Measurements from ENCODE around the gene S100A13. TPM values are rescaled to one million over a fixed set of nuclear protein-coding genes. Genes with fewer than 3 reads are reported as not detected.
A peak's percentile ranks its signal among the peaks of the same experiment; 100 is the strongest.

Gene S100A13
- total RNA-seq, 2 experiments from 2014 or later, result 6.2 to 7.0 TPM

DNA sequence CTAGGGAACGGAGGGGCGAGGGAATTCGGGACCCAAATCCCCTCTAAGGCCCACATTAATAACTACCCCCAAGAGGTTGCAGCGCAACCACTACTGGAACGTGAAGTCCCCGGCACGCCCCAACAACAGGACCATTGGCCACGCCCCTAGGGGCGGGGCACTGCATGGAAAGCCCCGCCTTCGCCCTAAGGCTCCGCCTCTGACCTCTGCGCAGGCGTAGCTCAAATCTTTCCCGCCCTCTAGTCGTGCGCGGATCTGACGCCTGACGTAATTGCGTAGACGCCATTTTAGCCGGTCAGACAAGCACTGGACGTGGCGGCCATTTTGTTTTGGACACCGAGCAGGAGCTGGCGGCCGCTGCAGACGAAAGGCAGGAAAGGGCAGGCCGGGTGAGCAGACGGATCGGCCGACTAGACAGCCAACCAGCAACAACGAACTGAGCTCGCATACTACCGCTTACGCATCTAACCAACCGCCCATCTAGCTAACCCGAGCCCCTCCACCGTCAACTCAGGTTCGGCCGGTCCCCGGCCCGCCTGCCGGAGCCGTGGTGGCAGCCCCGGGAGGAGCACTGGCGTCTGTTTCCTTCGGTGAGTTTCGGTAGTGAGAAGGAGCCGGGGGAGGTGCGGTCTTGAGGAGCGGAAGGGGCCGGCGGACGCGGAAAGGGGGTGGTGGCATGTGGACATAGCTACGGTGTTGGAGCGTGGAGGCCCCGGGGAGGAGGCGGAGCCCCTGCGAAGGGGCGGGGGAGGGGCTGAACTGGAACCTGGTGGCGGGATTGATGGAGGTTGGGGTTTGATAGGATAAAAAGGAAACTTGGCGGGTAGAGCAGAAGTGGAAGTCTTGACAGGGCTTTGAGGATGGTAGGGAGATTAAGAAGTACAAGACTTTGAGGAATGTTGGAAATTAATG is 6.7 kb upstream of the S100A13 start, which contains the start of gene CHTOP:
TSS of gene CHTOP (plus strand) at position 313 of the 912 bp plus-strand sequence. CDS start 2,523 bp downstream, outside the sequence.
- Mint-ChIP-seq H3K9me3 (ENCODE audit: insufficient read depth) (no peaks in the 10 kb centered on the region), H3K27ac (peak within 1 kb of the TSS; percentile 100), H3K36me3 (ENCODE audit: low read depth) (peaks cover 47% of the 10 kb centered on the region), H3K27me3 (ENCODE audit: low read depth) (no peaks in the 10 kb centered on the region), H3K4me1 (ENCODE audit: low read depth) (peaks cover 39% of the 10 kb centered on the region), H3K4me3 (peak within 1 kb of the TSS; percentile 99)
- POLR2A ChIA-PET, result interaction anchor here (0.6 to 3.8 kb wide), 35 partner anchors 9 to 356 kb away, joined by 3 to 33 read pairs (median 4); partner anchors contain the start of genes ILF2, INTS3, RPS27 and S100A14
- ATAC-seq, result peak; percentile 94
- peak; percentile 98 for DNase-seq
- CTCF ChIA-PET, result interaction anchor here (0.7 to 2.2 kb wide), 18 partner anchors 10 to 353 kb away, joined by 3 to 20 read pairs (median 4); partner anchors contain the start of genes DENND4B, ILF2, NPR1 and RAB13

DNA sequence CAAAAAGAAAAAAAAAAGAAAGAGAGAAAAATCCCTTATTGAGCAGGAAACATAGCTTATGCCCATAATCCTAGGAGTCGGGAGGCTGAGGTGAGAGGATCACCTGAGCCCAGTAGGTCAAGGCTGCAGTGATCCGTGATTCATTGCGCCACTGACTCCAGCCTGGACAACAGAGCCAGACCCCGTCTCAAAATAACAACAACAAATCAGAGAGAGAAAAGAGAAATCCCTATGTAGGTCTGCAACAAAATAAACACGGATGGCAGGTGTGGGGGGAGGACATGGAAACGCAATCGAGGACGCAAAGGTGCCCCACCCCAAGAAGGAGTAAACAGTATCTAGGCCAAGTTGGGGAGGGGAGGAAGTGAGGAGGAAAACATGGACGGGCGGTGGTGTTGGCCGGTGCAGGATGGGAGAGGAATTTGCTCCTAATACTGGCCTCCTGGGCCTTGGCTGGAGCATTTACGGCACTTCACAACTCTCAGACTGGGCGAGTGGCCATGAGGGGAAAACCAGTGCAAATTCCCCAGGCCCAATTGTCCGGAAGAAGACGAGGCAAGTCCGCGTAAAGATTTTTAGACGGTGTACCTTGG is 6.0 kb upstream of the S100A13 start:
- POLR2A ChIA-PET, result interaction anchor here (0.6 to 3.8 kb wide), 30 partner anchors 10 to 357 kb away, joined by 3 to 33 read pairs (median 6); partner anchors contain the start of genes ILF2, INTS3, RPS27 and S100A14
- CTCF ChIA-PET, result interaction anchor here (1.1 to 2.2 kb wide), 9 partner anchors 10 to 353 kb away, joined by 3 to 20 read pairs (median 9); partner anchors contain the start of genes DENND4B, ILF2 and RAB13
- ATAC-seq, result no peak
- peaks cover 41% of the 10 kb centered on the region for H3K36me3 Mint-ChIP-seq (ENCODE audit: low read depth)
- H3K4me1 Mint-ChIP-seq (ENCODE audit: low read depth), result peaks cover 39% of the 10 kb centered on the region
- DNase-seq, result no peak
- peak overlapping the region; percentile 100 for H3K27ac Mint-ChIP-seq
- H3K9me3 Mint-ChIP-seq (ENCODE audit: insufficient read depth), result no peaks in the 10 kb centered on the region
- H3K27me3 Mint-ChIP-seq (ENCODE audit: low read depth), result no peaks in the 10 kb centered on the region
- peak overlapping the region; percentile 99 for H3K4me3 Mint-ChIP-seq

DNA sequence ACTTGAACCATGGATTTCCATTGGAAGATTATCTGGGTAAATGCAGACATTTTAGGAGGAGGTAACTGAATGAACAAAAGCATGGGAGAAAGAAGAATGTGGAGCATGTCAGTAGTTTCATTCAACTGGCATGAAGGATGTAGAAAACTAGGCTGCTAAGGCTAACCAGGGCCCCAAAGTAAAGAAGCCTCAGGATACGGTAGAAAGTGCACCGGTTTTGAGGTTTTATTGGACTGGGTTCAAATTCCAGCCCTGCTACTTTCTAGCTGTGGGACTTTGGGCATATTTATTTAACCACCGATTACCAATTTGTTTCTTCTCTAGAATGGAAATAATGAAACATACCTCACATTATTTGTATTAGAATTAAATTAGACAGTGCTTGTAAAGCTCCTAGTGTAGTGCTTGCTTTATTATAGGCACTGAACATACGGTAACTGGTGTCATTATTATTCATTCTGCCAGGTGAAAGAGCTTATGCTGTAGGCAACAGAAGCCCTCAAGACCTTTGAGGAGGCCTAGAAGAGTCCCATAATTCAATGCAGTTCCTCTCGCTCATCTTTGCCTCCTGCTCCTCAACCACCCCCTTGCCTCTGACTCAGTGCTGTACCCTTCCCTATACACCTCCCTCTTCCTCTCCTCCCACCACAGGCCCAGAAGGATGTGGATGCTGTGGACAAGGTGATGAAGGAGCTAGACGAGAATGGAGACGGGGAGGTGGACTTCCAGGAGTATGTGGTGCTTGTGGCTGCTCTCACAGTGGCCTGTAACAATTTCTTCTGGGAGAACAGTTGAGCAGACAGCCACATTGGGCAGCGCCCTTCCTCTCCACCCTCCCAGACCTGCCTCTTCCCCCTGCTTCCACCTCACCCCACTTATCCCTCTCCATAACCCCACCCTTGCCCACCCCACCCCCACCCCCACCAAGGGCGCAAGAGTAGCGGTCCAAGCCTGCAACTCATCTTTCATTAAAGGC is 4.0 kb upstream of the S100A13 start:
- Mint-ChIP-seq H3K36me3 (ENCODE audit: low read depth) (peaks cover 24% of the 10 kb centered on the region), H3K4me3 (no peak overlapping the region), H3K9me3 (ENCODE audit: insufficient read depth) (no peaks in the 10 kb centered on the region), H3K27me3 (ENCODE audit: low read depth) (no peaks in the 10 kb centered on the region), H3K4me1 (ENCODE audit: low read depth) (peaks cover 37% of the 10 kb centered on the region), H3K27ac (no peak overlapping the region)
- POLR2A ChIA-PET, result interaction anchor here (1.2 to 1.4 kb wide), 2 partner anchors 18 to 359 kb away, joined by 3 read pairs; partner anchors contain the start of gene RPS27
- no peak for ATAC-seq
- CTCF ChIA-PET, result interaction anchor here (1.2 to 6.9 kb wide), 5 partner anchors 13 to 122 kb away, joined by 4 to 51 read pairs (median 5); no protein-coding TSS in a partner anchor
- no peak for DNase-seq

DNA sequence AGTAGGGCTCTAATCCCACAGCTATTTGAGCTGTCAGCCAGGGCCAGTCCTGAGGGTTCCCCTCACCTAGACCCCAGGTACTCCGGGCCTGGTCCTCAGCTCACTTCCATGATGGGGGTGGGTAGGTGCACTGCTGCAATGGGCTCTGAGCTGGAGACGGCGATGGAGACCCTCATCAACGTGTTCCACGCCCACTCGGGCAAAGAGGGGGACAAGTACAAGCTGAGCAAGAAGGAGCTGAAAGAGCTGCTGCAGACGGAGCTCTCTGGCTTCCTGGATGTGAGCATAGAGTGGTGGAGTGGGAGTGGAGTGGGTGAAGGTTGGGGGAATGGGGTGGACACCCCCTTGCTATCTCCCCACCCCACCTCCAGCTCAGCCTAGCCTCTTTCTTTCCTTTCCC is 3.1 kb upstream of the S100A13 start:
- peaks cover 32% of the 10 kb centered on the region for H3K4me1 Mint-ChIP-seq (ENCODE audit: low read depth)
- H3K27ac Mint-ChIP-seq, result no peak overlapping the region
- H3K27me3 Mint-ChIP-seq (ENCODE audit: low read depth), result no peaks in the 10 kb centered on the region
- H3K9me3 Mint-ChIP-seq (ENCODE audit: insufficient read depth), result no peaks in the 10 kb centered on the region
- POLR2A ChIA-PET, result interaction anchor here (0.6 to 1.4 kb wide), 3 partner anchors 9 to 360 kb away, joined by 3 to 4 read pairs (median 3); partner anchors contain the start of gene RPS27
- no peak for ATAC-seq
- H3K36me3 Mint-ChIP-seq (ENCODE audit: low read depth), result peaks cover 18% of the 10 kb centered on the region
- no peak for DNase-seq
- no peak overlapping the region for H3K4me3 Mint-ChIP-seq
- CTCF ChIA-PET, result interaction anchor here (0.6 to 6.9 kb wide), 7 partner anchors 12 to 121 kb away, joined by 3 to 51 read pairs (median 5); no protein-coding TSS in a partner anchor

DNA sequence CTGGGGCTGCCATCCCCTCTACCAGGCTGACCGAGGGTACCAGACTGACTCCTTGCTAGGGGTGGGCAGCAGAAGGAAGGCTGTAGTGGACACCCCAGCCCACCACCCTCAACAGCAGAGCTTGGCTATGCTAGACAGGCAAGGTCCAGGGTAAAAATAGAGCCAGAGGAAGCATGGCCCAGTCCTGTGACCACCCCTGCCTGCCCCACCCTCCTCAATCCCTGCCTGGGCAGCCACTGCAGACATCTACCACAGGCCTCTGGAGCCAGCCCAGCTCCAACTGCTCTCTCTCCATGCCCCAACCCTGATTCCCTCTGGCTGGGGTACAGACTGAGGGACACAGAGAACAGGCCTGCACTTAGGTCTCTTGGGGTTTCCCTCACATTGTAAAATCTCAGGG is 2.7 kb upstream of the S100A13 start:
- ATAC-seq (no peak), DNase-seq (no peak)
- Mint-ChIP-seq H3K27ac (no peak overlapping the region), H3K27me3 (ENCODE audit: low read depth) (no peaks in the 10 kb centered on the region), H3K4me3 (no peak overlapping the region), H3K36me3 (ENCODE audit: low read depth) (peaks cover 17% of the 10 kb centered on the region), H3K4me1 (ENCODE audit: low read depth) (peaks cover 31% of the 10 kb centered on the region), H3K9me3 (ENCODE audit: insufficient read depth) (no peaks in the 10 kb centered on the region)
- ChIA-PET CTCF (interaction anchor here (0.6 to 6.9 kb wide), 6 partner anchors 12 to 120 kb away, joined by 3 to 51 read pairs (median 4); no protein-coding TSS in a partner anchor), POLR2A (interaction anchor here (0.6 to 1.4 kb wide), 3 partner anchors 10 to 360 kb away, joined by 3 to 4 read pairs (median 3); partner anchors contain the start of gene RPS27)

DNA sequence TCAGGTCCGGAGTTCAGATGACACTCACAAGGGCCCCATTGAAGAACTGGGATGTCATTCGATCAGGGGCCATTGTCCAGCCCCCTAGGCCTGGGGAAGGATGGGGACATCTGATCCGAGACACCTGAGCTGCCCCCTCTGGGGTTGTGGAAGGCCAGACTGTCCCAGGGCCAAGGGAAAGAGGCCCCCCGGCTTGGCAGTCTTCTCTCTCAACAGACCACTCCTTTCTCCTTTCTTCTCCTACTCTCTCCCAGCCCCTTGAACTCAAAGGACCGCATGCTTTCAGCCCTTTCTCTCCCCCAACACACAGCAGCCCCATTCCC is 2.0 kb upstream of the S100A13 start:
- peaks cover 30% of the 10 kb centered on the region for H3K4me1 Mint-ChIP-seq (ENCODE audit: low read depth)
- CTCF ChIA-PET, result interaction anchor here (1.6 to 6.9 kb wide), 4 partner anchors 11 to 118 kb away, joined by 4 to 51 read pairs (median 24); no protein-coding TSS in a partner anchor
- no peak for ATAC-seq
- H3K27ac Mint-ChIP-seq, result no peak overlapping the region
- no peak overlapping the region for H3K4me3 Mint-ChIP-seq
- no peaks in the 10 kb centered on the region for H3K9me3 Mint-ChIP-seq (ENCODE audit: insufficient read depth)
- POLR2A ChIA-PET, result no interaction called here
- no peak for DNase-seq
- peaks cover 13% of the 10 kb centered on the region for H3K36me3 Mint-ChIP-seq (ENCODE audit: low read depth)
- no peaks in the 10 kb centered on the region for H3K27me3 Mint-ChIP-seq (ENCODE audit: low read depth)

DNA sequence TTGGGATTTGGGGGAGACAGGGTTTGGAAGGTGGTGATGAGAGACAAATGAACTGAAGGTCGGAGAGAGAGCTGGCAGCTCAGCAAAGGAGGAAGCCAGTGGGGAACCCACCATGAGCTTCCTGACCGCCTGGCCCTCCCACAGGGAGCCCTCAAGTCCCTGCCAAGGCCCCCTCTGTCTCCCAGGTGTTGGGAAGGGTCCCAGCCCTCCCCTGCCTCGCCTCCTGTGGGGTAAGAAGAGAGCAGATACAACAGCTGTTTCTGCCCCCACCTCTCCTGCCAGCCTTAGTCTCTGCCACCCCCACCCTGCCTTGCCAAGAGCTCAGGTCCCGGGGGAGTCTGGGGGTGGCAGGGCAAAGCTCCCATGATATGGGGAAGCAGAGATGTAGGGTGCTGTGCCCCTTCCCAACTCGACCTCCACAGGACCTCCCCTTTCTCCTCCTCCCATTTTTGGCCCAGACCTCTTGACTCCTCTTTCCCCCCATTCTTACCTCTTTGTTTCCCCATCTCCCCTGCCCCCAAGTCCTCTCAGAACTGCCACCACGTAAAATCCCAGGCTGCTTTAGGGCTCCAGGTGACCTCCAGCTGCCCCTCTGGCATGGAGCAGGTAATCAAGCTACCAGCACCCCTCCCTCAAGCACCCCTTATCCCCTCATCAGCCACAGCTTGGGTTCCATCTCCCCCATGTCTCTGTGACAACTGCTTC is 1.5 kb upstream of the S100A13 start:
- ChIA-PET POLR2A (interaction anchor here (0.9 kb wide), 2 partner anchors 13 to 30 kb away, joined by 3 to 4 read pairs; partner anchors contain the start of gene S100A14), CTCF (interaction anchor here (1.9 to 6.9 kb wide), 5 partner anchors 10 to 118 kb away, joined by 5 to 51 read pairs (median 16); no protein-coding TSS in a partner anchor)
- Mint-ChIP-seq H3K9me3 (ENCODE audit: insufficient read depth) (no peaks in the 10 kb centered on the region), H3K27me3 (ENCODE audit: low read depth) (no peaks in the 10 kb centered on the region), H3K27ac (peak overlapping the region; percentile 9), H3K4me3 (no peak overlapping the region), H3K36me3 (ENCODE audit: low read depth) (peaks cover 9% of the 10 kb centered on the region), H3K4me1 (ENCODE audit: low read depth) (peaks cover 30% of the 10 kb centered on the region)
- no peak for DNase-seq
- no peak for ATAC-seq

DNA sequence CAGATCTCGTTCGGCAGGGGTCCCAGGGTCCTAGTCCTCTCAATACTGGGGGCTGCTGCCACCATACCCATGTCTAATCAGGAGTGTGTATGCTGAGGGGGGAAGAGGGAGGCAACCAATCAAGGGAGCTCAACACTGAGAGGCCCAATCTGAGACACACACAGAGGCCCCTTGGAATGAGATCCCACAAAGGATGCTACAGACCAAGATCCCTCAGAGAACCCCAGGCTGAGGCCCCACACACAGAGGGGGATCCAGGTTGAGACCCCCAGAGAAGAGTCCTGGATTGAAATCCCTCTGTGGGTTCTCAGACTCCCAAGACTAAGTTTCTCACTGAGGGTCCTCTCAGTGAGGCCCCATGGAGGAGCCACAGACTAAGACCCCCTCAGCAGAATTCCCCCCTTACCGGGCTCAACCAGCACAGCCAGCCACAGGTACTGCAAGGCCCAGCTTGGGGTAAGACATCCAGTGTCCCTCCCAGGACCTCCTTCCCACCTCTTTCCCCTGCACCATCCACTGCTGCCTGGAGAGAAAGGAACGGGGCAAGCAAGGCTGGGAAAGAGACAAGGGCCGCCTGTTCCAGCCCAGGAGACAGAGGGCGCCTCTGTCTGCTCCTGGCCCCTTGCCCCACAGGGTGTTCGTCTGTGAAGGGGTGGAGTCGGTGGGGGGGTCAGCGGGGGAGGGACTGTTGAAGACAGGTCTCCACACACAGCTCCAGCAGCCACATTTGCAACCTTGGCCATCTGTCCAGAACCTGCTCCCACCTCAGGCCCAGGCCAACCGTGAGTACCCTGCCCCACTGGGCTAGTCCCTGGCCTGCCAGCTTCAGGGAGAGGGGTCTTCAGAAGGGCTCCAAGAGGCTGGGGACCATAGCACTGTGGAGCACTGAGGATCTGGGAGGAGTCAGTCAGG is 666 bp upstream of the S100A13 start, which contains the start of gene S100A1:
TSS of gene S100A1 (plus strand) at position 720 of the 912 bp plus-strand sequence. CDS start 2,088 bp downstream, outside the sequence.
- POLR2A ChIA-PET, result interaction anchor here (0.9 to 1.1 kb wide), 3 partner anchors 12 to 32 kb away, joined by 3 to 4 read pairs (median 3); partner anchors contain the start of gene S100A14
- Mint-ChIP-seq H3K4me1 (ENCODE audit: low read depth) (peaks cover 22% of the 10 kb centered on the region), H3K4me3 (no peak within 1 kb of the TSS)

DNA sequence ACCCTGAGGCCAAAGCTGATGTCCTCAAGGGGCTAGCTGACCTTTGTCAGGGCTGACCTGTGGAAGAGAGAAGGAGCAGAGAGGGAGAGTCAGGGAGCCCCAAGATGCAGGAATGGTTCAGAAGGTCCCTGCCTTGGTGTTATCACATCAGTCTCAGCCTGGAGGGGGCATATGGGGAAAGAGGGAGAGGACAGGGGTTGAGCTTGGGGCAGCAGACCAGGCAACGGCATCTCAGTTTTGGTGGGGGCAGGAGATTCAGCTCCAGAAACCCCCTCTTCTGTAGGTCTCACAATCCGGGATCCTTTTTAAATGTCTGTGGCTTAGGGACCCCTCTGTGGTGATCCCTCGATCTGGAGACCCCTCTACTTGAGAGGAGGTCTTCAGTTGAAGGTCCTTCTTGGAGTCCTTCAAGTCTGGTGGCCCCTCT is 815 bp downstream of the S100A13 start:
- no peak overlapping the region for H3K4me3 Mint-ChIP-seq
- H3K36me3 Mint-ChIP-seq (ENCODE audit: low read depth), result no peaks in the 10 kb centered on the region
- no peak for ATAC-seq
- peaks cover 13% of the 10 kb centered on the region for H3K4me1 Mint-ChIP-seq (ENCODE audit: low read depth)
- POLR2A ChIA-PET, result no interaction called here
- no peak overlapping the region for H3K27ac Mint-ChIP-seq
- no peak for DNase-seq
- H3K9me3 Mint-ChIP-seq (ENCODE audit: insufficient read depth), result no peaks in the 10 kb centered on the region
- CTCF ChIA-PET, result interaction anchor here (1.1 to 6.9 kb wide), 7 partner anchors 8 to 116 kb away, joined by 4 to 51 read pairs (median 10); partner anchors contain the start of genes S100A14 and S100A16
- H3K27me3 Mint-ChIP-seq (ENCODE audit: low read depth), result no peaks in the 10 kb centered on the region

More for the DNA sequence above, 666 bp upstream of the S100A13 start, which contains the start of gene S100A1:
- no peaks in the 10 kb centered on the region for H3K27me3 Mint-ChIP-seq (ENCODE audit: low read depth)
- DNase-seq, result no peak
- CTCF ChIA-PET, result interaction anchor here (0.9 to 6.9 kb wide), 12 partner anchors 10 to 358 kb away, joined by 3 to 51 read pairs (median 5); partner anchors contain the start of genes RAB13, S100A14, S100A16 and S100A4
- H3K9me3 Mint-ChIP-seq (ENCODE audit: insufficient read depth), result no peaks in the 10 kb centered on the region
- H3K27ac Mint-ChIP-seq, result peak within 1 kb of the TSS; percentile 9
- ATAC-seq, result no peak
- peaks cover 4% of the 10 kb centered on the region for H3K36me3 Mint-ChIP-seq (ENCODE audit: low read depth)

All from activated CD8-positive, alpha-beta T cell treated with anti-CD3 and anti-CD28 coated beads, Interleukin-2, amount 10 ng/mL, durations not matched to agents 7 days and 5 days (primary cell).